GM10248 (cell line): Measurements from ENCODE around the gene GLB1L3.
"Not testable (repeated sequence)": the region's sequence is repeated elsewhere in the genome, so short reads cannot be mapped to it uniquely, and the experiment has no call there.

ENCODE experiments used
- CTCF ChIA-PET: fragments of 300-600 bp; sonication (Branson Sonifier 250); formaldehyde crosslinking; extraction: SDS; loops from one replicate; lab custom pipeline; 2021; ENCODE audit warnings: antibody characterized with exemption; lab: Yijun Ruan, JAX
- POLR2A ChIA-PET: fragments of 350-650 bp; sonication (Branson Sonifier 250); formaldehyde crosslinking; extraction: SDS; loops from one replicate; lab custom pipeline; 2020; ENCODE audit warnings: antibody characterized with exemption; lab: Yijun Ruan, JAX
- DNase-seq: peaks from one replicate; pipeline ENCODE4 v3.0.0; 2012; ENCODE audit errors: extremely low spot score
- TF ChIP-seq, protein P1 (sequence below): IDR thresholded peaks from 2 replicates; pipeline ENCODE4 v1.5.1; 2012; ENCODE audit warnings: mild to moderate bottlenecking, low read depth; ENCODE audit errors: extremely low read depth, missing control alignments, control extremely low read depth

The GLB1L3 gene

DNA sequence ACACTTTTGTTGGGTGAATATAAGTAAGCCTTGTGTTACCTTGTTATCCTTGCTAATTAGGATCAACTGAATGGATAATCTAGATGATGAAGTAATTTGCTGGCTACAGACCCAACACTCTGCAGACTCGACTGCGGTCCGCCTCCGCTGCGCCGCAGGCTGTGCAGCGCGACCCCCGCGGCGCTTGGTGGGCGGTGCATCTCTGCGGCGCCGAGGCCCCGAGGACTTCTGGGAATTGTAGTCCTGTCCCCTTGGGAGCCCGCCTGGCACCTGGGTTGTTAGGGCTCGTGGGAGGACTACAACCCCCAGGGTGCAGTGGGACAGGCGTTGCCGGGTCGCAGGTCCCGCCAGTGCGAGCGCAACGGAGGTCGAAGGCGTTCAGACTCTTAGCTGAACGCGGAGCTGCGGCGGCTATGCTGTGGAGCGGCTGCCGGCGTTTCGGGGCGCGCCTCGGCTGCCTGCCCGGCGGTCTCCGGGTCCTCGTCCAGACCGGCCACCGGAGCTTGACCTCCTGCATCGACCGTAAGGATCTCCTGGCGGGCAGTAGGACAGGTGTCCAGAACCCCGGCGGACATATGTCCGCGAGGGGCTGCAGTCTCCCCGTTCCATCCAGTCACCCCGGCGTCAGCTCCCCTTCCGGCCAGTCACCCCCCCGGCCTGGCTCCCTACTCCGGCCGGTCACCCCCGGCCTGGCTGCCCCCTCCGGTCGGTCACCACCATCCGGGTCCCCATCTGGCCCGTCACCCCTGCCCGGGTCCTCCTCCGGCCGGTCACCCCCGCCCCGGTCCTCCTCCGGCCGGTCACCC is 22.8 kb upstream of the GLB1L3 start, which contains the start of the genes ACAD8 and THYN1:
Gene ACAD8 (plus strand): TSS at position 381 of the 806 bp plus-strand sequence. CDS start 33 bp downstream, at position 414.
Gene THYN1 (minus strand): TSS at position 165 of the 806 bp plus-strand sequence. CDS start 470 bp downstream, outside the sequence.
- ChIA-PET POLR2A (no interaction called here), CTCF (interaction anchor here (0.7 to 5.5 kb wide), 8 partner anchors 9 to 54 kb away, joined by 3 to 46 read pairs (median 4); partner anchors contain the start of gene GLB1L3)
- TF ChIP-seq, protein P1, sequence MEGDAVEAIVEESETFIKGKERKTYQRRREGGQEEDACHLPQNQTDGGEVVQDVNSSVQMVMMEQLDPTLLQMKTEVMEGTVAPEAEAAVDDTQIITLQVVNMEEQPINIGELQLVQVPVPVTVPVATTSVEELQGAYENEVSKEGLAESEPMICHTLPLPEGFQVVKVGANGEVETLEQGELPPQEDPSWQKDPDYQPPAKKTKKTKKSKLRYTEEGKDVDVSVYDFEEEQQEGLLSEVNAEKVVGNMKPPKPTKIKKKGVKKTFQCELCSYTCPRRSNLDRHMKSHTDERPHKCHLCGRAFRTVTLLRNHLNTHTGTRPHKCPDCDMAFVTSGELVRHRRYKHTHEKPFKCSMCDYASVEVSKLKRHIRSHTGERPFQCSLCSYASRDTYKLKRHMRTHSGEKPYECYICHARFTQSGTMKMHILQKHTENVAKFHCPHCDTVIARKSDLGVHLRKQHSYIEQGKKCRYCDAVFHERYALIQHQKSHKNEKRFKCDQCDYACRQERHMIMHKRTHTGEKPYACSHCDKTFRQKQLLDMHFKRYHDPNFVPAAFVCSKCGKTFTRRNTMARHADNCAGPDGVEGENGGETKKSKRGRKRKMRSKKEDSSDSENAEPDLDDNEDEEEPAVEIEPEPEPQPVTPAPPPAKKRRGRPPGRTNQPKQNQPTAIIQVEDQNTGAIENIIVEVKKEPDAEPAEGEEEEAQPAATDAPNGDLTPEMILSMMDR, result no peak
- peak; percentile 98 for DNase-seq

DNA sequence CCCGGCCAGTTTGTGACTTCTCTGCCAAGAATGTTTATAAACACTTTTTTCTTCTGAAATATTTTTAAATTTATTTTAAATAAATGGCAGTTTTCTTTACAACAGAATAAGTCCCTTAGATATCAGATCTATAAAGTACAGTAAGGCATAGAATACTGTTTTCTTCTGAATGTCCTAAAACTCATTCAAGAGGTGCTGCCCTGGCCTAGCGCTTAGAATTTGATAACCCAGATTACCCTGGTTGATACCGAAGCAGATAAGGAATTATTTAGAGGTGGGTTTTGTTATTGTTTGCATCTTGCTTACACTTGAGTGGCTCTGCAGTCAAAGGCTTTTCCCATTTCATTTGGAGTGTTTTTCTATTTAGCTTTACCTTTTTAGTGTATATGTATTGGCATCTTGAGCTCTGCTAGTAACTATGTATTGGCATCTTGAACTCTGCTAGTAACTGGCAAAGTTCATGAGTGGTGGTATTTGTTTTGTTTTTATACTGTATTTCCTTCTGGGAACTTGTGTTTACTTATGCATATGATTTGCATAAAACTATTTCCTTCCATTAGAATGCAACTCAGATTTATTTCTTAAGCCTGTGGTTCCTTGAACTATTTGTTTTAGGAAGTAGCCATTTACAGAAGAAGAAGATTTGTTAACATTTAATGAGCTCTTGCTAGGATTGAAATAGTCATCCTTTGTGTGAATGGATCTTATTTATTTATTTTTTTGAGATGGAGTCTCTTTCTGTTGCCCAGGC is 21.6 kb upstream of the GLB1L3 start:
- TF ChIP-seq, protein P1, result no peak
- ChIA-PET CTCF (interaction anchor here (1.0 to 5.5 kb wide), 7 partner anchors 9 to 46 kb away, joined by 3 to 46 read pairs (median 4); partner anchors contain the start of gene GLB1L3), POLR2A (no interaction called here)
- DNase-seq, result no peak

DNA sequence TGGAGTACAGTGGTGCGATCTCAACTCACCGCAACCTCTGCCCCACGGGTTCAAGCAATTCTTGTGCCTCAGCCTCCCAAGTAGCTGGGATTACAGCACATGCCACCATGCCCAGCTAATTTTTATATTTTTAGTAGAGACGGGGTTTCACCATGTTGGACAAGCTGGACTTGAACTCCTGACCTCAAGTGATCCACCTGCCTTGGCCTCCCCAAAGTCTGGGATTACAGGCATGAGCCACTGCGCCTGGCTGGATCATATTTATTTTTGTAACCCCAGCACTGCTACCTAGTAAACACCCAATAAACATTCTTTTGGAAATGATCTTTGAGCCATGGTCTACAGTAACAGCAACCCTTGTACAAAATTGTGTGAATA is 21.0 kb upstream of the GLB1L3 start:
- DNase-seq, POLR2A ChIA-PET: not testable (repeated sequence)
- CTCF ChIA-PET, result interaction anchor here (1.0 to 5.5 kb wide), 6 partner anchors 8 to 47 kb away, joined by 3 to 46 read pairs (median 4); no protein-coding TSS in a partner anchor

DNA sequence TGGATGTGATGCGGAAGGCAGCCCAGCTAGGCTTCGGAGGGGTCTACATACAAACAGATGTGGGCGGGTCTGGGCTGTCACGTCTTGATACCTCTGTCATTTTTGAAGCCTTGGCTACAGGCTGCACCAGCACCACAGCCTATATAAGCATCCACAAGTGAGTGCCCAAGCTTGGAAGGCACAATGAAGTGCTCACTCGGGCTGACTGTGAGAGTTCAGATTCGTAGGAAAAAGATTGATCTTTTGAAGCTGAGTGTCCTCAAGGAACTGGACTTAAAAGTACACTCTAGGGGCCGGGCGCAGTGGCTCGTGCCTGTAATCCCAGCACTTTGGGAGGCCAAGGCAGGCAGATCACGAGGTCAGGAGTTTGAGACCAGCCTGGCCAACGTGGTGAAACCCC is 19.1 kb upstream of the GLB1L3 start:
- TF ChIP-seq, protein P1, result no peak
- ChIA-PET CTCF (interaction anchor here (1.5 to 2.6 kb wide), 2 partner anchors 13 kb away, joined by 3 to 8 read pairs; no protein-coding TSS in a partner anchor), POLR2A (no interaction called here)
- no peak for DNase-seq

DNA sequence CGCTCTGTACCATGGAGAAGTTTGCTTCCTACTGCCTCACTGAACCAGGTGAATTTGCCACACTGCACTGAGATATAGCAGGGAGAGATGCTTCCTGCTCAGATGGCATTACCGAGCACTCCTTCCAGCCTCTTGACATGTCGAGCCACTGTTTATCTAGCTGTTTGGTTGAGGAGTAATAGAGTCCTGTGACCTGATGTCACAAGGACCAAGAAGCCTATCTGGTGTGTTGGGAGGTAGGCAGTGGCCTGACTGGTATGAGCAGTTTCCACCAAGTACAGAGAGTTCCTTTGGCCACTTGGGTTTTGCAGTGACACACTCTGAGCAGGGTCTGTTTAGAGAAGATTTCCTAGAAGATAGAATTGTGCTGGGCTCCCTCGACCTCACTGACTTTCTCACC is 17.6 kb upstream of the GLB1L3 start:
- ChIA-PET CTCF (interaction anchor here (1.1 to 2.6 kb wide), 2 partner anchors 14 to 23 kb away, joined by 3 to 8 read pairs; no protein-coding TSS in a partner anchor), POLR2A (no interaction called here)
- TF ChIP-seq, protein P1, result no peak
- no peak for DNase-seq

DNA sequence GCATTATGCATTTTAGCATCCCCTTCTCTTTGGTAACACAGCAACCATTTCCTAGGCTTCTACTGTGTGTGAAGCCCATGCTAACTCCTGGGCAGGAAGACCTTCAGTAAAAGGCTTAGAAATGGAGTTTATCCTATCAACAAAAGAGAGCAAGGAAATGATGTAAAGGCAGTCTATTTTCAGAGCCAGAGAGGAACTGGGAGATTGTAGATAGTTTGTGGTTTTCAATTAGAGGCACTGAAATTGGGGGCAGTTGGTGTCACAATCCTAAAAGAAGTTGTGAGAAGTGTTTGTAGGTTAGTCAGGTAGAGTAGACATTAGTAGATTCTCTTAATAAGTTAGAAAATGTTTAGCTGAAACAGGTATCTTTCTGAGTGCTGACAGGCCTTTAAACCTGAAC is 15.7 kb upstream of the GLB1L3 start:
- TF ChIP-seq, protein P1, result no peak
- DNase-seq, result peak; percentile 32
- ChIA-PET POLR2A (no interaction called here), CTCF (interaction anchor here (0.8 to 7.7 kb wide), 3 partner anchors 8 to 23 kb away, joined by 3 to 99 read pairs (median 46); partner anchors contain the start of genes ACAD8, GLB1L3 and THYN1)
